ENCODE results near the gene CRYGS.
A peak's percentile ranks its signal among the peaks of the same experiment; 100 is the strongest.
"Not testable (repeated sequence)": the region's sequence is repeated elsewhere in the genome, so short reads cannot be mapped to it uniquely, and the experiment has no call there.

CRYGS gene

DNA sequence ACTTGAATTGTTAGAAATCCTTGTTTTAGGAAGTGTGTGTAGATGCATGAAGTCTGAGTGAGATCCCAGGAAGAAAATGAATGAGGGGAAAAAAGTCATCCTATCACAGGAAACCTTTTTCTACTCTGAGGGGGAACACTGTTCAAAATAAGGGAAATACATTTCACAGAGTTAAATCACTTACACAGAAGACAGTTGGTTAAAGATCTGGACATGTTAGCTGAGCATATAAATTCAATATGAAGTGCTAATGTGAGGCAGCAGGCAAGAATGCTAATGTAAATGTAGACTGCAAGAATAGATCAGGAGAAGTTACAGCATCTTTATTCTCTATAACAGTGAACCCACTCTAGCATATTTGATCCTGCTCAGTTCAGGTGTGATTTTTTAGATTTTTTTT lies 20.4 kb upstream of the CRYGS start:
- no peak for DNase-seq (ENCODE audit: extremely low read depth in 1 of 2, low read depth in 1 of 2)

DNA sequence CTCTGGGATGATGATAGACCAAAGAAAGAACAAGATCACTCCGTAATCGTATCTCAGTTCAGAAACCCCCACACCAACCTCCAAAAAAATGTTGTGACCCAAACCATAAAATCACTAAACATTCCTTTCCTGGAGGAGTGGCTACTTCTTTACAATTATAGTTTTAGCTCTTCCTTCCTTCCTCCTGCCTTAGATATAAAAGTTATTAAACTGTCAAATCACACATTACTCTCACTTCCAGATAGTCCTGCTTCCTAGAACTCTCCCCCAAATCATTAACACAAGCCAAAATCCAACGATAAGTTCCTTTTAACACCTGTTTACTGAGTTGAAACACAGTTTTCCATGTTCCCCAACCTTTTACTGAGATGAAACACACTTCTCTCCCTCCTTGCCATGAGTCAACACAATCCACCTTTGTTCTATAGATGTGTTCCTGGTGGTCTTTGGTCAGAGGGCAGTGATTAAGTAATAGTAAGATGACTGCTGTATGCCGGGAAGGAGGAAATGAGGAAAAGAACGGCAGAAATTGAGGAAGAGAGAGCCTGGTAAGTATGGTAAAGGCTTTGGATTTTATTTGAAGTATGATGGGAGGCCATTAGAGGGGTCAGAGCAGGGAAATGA lies 8.3 kb upstream of the CRYGS start:
- no peak for DNase-seq (ENCODE audit: extremely low read depth in 1 of 2, low read depth in 1 of 2)

DNA sequence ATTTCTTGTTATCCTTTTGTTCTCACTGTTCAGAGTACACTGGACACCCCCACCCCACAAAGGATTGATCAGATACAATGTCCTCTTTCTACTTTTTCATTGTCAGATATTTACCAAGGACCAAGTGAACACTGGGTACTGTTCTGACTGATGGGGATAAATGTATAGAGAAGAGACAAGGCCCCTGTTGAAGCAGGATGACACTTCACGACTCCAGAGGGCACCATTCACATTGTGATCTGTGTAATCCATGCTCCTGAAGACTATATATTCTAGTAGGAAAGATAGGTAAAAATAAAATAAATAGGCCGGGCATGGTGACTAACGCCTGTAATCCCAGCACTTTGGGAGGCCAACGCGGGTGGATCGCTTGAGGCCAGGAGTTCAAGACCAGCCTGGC lies 7.2 kb upstream of the CRYGS start:
- no peak for DNase-seq (ENCODE audit: extremely low read depth in 1 of 2, low read depth in 1 of 2)

DNA sequence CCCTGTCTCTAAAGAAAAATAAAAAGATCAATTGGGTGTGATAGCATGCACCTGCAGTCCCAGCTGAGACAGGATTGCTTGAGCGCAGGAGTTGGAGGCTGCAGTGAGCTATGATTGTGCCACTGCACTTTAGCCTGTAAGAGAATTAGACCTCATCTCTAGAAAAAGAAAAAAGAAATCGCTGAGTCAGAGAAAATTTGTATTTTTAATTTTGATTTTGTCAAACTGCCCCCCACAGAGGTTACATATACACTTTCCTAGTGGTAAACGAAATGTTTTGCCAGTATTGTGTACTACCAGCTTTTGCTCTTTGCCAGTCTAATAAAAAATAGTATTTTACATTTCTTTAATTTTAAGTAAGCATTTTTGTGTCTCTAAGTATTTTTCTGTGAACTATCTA lies 5.3 kb upstream of the CRYGS start:
- DNase-seq (ENCODE audit: extremely low read depth in 1 of 2, low read depth in 1 of 2): no peak

DNA sequence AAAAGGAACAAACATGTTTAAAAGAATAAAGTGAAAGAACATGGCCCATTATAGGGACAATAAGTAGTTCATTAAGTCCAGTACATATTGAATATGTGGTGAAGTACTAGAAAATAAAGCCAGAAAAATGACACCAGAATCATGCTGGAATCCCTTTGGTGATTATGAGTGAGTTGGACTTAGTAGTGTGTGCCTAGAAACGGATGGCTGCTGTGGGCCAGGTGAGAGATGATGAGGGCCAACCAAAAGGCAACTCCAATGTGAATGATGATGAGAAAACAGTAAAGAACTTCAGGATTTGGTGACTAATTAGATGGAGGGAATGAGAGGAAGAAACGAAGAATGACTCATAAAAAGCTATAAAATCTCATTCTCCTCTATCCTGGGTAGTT lies 3.3 kb downstream of the CRYGS start:
- DNase-seq (ENCODE audit: extremely low read depth in 1 of 2, low read depth in 1 of 2): no peak

DNA sequence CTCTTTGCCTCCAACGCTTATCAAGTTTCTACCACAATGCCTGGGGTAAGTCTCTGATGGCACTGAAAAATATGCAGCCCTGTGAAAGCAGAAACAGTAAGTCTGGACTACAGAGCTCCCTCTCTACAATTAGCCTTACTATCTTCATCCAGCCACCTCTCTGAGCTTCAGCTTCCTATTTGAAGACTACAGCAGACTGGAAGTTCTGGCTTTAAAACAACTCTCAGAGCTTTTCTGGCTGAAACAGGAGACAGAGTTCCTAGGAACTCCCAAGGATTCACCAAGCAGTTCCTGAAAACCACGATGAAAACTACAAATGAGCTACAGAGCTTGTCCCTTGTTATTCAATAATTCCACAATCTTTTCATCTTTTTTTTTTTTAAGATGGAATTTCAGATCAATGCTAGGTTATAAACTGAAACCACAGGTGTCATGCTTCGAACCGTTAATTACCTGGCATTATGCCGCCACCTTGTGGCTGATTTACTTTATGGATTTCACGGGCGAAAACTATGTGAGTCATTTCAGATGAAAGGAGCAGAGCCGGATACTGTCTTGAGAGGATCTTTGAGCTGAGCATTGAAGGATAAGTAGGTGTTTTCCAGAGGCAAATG lies 3.9 kb downstream of the CRYGS start:
- DNase-seq (ENCODE audit: extremely low read depth in 1 of 2, low read depth in 1 of 2): peak; percentile 65 to 67

DNA sequence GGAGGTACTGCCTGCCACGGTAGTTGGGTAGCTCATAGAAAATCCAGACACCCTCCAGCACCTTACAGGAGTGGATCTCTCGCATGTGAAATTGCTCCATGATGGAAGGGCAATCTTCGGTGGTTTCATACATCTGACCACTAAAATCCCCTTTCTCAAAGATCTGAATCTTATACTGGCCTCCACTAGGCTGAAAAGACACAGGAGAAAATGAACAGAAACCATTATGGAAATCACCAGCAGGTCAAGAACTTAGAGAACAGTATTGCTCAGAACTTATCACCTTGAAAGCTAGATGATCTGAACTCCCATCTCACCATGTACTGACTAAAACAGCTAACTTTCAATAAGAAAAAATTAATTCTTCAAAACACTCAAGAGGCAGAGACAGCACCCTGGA lies 5.4 kb downstream of the CRYGS start:
- no peak for DNase-seq (ENCODE audit: extremely low read depth in 1 of 2, low read depth in 1 of 2)

DNA sequence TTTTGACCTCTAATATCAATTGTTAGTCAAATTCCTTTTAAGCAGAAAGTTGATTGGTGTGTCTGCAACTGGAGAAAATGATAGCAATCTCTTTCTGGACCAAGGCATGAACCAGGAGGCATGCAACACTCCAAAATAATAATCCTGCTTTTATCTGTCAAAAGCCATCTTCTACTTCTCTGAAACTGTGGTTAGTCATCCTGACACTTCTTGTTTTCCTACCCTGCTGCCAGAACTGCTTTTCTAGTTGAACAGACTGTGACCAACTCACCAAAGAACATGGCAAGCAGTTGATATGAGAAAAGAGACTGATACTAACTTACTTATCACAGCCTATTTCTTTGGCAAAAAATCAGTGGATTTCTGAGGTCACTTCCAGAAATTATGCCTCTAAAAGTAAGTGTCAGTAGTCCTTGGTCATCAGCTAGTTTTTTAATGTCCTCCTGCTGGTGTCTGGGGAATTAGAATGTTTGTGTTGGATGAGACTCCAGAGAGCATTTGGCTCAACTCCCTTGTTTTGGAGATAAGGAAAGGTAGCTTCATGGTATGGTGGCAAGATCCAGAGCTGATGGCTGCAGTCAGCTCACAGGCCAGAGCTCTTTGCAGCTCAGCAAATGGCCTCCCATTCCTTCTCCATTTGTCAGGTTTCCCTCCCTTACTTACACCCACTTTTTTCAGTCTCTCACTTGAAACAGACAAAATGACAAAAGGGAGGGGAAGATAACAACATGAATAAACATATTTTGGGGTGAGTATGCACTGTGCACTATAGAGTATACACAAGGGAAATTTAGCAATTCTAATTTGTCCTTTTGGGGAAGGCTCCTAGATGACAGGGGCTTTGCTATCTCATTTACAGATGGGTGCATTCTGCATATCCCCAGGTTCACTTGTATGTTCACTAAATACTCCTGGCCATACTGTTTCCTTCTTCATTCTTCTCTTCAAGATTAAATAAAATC lies 7.0 kb downstream of the CRYGS start:
- DNase-seq (ENCODE audit: extremely low read depth in 1 of 2, low read depth in 1 of 2): no peak

DNA sequence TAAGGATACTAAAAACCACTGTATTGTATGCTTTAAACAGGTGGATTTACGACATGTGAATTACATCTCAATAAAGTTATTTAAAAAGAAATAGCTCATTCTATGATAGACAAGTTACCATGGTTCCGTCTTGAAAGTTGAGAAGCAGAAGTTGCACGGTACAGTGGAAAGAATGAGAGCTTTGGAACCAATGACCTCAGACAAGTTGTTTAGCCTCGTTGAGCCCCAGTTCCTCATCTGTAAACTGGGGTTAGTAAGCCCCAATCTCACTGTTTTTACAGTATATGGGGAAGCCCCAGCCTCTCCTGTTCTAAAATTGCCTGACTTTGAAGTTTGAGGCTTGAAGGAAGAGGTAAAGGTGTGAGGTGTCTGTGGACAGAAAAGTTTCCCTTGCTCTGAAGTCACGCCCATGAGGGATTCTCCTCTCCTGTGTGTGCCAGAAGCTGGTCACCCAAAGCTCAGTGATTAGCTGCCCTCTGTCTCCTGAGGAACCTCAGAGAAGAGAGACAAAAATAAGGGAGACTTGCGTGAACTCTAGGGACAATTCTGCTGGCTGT lies 10.0 kb downstream of the CRYGS start:
- DNase-seq (ENCODE audit: extremely low read depth in 1 of 2, low read depth in 1 of 2): peak in 1 of 2 donors; percentile 7

DNA sequence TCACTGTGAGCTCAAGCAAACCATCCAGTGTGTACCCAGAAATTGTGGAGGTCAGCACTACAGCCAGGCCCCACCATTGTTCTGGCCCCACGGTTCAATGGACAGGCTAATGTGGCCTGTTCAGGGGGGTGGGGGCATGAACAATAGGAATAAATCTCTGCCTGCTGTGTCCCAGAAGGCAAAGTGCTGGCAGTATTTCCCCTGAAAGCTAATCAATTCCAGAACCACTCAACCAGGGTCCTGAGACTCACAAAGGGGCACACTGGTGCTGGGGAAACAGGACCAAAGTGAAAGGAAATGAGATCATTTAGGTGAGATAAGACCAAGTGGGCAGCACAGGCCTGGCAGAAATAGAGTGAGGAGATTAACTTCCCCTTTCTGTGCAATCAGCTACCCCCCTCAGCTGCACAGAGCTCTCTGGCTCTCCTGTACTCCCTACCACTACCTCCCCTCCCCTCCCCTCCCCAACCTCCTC lies 11.5 kb downstream of the CRYGS start:
- DNase-seq (ENCODE audit: extremely low read depth in 1 of 2, low read depth in 1 of 2): no peak

DNA sequence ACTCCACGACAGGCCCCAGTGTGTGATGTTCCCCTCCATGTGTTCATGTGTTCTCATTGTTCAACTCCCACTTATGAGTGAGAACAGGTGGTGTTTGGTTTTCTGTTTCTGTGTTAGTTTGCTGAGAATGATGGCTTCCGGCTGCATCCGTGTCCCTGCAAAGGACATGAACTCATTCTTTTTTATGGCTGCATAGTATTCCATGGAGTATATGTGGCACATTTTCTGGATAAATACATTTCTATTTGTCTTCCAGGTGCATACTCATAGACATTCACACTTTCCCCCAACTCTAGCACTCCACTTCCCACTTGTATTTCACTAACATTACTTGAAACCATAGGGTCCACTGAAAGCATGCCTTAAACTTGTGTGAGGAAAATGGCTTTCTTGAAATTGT lies 12.5 kb downstream of the CRYGS start:
- not testable (repeated sequence) for DNase-seq (ENCODE audit: extremely low read depth in 1 of 2, low read depth in 1 of 2)

DNA sequence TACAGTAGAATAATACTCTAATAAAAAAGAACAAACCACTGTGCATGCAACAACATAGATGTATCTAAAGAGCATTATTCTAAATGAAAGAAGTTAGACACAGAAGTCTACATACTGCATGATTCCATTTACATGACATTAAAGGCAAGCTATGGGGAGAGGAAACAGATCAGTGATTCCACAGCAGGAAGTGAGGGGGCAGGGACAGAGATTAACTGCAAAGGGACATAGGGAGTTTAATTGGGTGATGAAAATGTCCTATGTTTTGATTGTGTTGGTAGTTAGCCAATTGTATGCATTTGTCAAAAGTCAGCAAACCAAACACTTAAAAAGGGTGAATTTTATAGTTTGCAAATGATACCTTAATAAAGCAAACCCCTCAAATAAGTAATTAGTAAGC lies 13.8 kb downstream of the CRYGS start:
- DNase-seq (ENCODE audit: extremely low read depth in 1 of 2, low read depth in 1 of 2): no peak

DNA sequence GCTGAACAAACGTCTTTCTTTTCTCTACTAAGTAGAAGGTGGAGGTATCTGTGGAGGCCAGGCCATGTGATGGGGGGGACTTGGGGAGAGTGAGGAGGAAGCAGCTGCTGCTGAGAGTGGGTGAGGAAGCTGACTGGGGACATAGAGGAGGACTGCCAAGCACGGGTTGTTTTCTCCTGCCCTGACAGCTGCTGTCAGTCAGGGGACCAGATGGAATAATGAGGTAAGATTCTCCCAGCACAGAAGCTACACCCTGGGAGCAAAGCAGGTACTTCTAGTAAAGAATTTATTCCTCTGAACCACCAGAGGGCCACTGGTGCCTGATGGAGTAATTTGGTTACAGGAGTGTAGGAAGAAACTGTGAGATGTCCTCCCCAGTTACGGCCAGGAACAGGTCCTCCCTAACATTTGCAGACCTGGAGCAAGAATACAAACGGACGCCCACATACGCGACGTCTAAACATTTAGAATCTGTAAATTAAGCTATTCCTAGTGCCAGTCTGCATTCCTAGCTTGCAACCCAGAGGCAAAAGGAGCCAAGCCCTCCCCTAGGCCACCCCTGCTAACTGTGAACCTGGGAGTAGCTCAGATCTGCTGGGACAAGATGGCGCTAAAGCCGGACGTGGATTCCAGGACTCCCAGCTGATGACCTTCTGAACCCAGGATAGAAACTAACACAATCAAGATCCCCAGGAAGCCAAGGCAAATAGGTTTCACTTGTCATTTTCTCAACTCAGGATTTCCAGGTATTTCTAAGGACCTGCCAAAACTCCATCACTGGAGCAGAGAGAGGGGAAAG lies 14.8 kb downstream of the CRYGS start:
- DNase-seq (ENCODE audit: extremely low read depth in 1 of 2, low read depth in 1 of 2): no peak

DNA sequence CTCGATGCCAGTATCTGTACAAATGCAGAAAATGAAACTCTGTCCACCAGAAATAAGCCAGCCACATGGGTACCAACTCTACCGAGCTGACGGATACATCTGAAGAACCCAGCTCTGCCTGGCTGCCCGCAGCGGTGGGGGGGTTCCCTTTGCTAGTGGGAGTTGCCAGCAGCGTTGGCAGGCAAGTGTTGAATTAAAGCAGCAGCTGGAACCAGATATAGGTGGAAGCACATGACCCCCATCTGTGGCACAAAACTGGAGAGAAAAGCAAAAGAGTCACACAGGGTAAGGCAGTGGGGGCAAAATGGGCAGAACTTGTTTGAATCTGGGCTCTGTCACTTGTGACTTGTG lies 17.9 kb downstream of the CRYGS start:
- no peak for DNase-seq (ENCODE audit: extremely low read depth in 1 of 2, low read depth in 1 of 2)

DNA sequence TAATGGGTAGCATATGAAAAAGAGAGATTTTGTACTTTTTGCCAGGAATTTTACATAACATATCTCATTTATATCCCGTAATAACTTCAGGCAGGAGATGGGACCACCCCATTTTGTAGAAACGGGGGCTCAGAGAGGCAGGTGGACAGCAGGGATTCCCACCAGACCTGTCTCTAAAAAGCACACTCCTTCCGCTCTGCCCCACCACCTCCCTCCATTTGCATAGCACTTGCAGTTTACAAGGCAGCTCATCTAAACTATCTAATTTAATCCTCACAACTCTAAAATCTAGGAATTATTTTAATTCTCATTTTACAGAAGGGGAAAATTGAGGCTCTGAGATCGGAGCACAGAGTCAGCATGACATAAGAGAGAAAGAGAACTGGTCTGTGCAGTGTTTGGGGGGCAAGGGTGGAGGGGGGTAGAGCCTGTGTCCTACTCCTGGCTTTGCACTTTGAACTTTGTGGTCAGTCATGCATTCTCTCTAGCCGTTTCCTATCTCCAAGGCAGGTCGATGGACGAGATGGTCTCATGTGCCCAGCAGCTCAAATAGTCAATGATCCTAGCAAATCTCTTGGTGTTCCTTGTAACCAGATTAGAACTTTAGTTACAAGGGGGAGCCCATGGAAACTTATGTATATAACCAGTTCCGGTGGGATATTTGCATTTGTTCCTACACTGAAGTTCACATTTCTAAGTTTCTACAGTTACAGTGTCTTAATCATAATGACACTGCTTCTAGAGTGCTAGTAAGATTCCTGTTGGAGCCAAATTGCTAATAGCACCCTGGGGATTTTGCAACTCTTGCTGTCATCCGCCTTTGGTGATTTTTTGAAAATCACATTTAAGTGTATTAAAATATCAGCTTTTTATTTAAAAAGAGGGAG lies 18.6 kb downstream of the CRYGS start:
- no peak for DNase-seq (ENCODE audit: extremely low read depth in 1 of 2, low read depth in 1 of 2)

DNA sequence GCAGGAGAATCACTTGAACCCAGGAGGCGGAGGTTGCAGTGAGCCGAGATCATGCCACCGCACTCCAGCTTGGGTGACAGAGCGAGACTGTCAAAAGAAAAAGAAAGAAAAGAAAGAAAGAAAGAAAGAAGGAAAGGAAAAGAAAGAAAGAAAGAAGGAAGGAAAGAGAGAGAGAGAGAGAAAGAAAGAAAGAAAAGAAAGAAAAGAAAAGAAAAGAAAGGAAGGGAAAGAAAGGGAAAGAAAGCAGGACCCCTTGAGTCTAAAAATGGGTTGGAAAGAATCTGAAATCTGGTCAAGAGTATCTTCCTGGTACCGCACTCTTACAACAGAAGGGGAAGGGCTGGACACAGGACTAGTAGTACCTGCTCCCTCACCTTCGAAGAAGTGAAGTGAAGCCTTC lies 19.6 kb downstream of the CRYGS start:
- DNase-seq (ENCODE audit: extremely low read depth in 1 of 2, low read depth in 1 of 2): no peak

DNA sequence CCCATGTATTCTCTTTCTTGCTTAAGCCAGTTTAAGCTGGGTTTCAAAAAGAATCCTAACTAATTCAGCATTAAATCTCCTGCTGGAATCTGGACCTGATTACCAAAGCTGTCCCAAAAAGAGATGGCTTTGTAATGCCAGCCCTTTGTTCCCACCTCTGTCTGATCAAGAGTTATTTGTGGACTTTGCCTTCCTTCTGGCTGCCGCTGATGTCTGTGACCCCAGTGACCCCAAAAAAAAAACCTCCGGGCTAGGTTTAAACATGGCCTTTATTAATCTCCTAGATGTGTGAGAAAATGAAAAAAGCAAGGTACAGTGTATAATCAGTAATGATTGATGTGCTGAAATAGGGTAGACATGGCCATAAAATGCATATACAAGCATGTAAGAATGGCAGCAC lies 20.7 kb downstream of the CRYGS start:
- DNase-seq (ENCODE audit: extremely low read depth in 1 of 2, low read depth in 1 of 2): no peak

DNA sequence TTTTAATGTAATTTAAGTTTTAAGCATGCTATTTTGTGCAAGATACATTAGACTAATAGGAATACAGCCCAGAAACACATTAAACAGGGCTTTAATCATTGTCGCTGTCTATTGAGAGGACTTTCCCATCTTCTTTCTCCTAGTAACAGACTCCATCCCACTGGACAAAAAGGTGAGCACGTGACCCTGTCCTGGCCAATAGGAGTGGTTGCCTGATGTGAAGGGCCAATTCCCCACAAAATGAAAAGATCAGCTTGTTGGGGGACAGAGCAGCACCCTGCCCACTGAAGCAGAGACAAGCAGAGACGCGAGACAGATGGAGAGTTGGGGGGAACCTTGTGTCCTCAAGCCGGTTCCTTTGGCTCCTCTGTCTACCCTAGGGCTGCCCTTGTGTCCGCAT lies 21.2 kb downstream of the CRYGS start:
- DNase-seq (ENCODE audit: extremely low read depth in 1 of 2, low read depth in 1 of 2): no peak

DNA sequence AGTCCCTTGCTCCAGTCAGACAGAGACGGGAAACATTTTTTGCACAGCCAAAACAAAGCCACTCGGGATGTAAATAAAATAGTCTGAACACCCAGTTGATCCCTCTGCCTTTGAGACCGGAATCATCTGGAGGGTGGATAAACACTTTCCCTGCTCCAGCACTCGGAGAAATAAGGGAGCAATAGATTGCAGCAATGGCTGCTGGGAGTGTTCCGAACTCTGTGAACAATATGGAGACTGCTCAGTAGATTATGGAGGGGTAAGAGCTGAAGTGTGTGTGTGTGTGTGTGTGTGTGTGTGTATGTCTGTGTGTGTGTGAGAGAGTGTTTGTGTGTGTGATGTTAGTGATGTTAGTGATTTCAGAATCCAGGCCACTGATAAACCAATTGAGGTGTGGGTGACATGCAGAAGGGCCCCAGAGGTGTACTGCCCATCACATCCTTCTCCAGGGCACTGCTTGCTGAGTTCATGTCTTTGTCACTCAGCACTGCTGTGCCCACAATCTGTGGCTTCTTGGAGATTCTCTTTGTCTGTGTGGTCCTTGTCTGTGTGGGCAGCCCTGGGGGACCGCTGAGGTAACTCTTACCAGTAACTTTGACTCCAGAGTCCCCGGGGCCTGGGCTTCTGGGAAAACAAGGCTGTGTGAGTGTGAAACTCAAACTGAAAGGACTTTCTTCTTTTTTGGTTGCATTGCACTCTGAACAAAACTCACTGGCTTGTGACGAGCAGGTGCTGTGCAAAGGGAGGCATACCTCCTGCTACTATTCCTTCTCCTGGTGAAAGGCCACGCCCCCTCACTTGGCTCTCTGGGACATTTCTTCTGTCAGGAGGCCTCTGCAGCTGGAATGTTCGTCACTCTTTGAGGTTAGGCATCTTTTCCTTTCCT lies 23.0 kb downstream of the CRYGS start:
- DNase-seq (ENCODE audit: extremely low read depth in 1 of 2, low read depth in 1 of 2): no peak
